Measurements from ENCODE around the gene DNAJC6.
A peak's percentile ranks its signal among the peaks of the same experiment; 100 is the strongest.

DNAJC6 gene

GRCh38 chr1:65414538-65414937 is 105.2 kb downstream of the DNAJC6 start:
- Histone ChIP-seq H3K4me2 (no peak overlapping the region), H3K27me3 (no peaks in the 10 kb centered on the region), H3K9ac (no peak overlapping the region), H3K4me1 (peaks cover 7% of the 10 kb centered on the region; the same call in 1 of the 2 replicates), H4K20me1 (no peaks in the 10 kb centered on the region), H3K27ac (no peak overlapping the region), H3K36me3 (no peaks in the 10 kb centered on the region), H3K4me3 (no peak overlapping the region), H3K9me3 (no peaks in the 10 kb centered on the region)
- TF ChIP-seq Cebpa-rat (IDR thresholded peaks at IDR 0.05) = no peak

- H3K9me3 ChIP-seq = no peaks in the 10 kb centered on the region
- no peaks in the 10 kb centered on the region for H3K36me3 ChIP-seq
- no peak overlapping the region for H3K4me2 ChIP-seq
- no peaks in the 10 kb centered on the region for H3K27me3 ChIP-seq
- H3K4me3 ChIP-seq = no peak overlapping the region
- H3K4me1 ChIP-seq = peaks cover 11% of the 10 kb centered on the region
- TF ChIP-seq Cebpa-rat (IDR thresholded peaks at IDR 0.05) = no peak
- no peak overlapping the region for H3K27ac ChIP-seq
- H4K20me1 ChIP-seq = no peaks in the 10 kb centered on the region
- no peak overlapping the region for H3K9ac ChIP-seq
Measured at GRCh38 chr1:65416767-65417166, 107.4 kb downstream of the DNAJC6 start.

- no peak overlapping the region for H3K27ac ChIP-seq
- H3K4me1 ChIP-seq = peaks cover 20% of the 10 kb centered on the region
- H3K9me3 ChIP-seq = no peaks in the 10 kb centered on the region
- no peak for TF ChIP-seq Cebpa-rat (IDR thresholded peaks at IDR 0.05)
- H3K9ac ChIP-seq = no peak overlapping the region
- H3K4me2 ChIP-seq = no peak overlapping the region
- H3K36me3 ChIP-seq = no peaks in the 10 kb centered on the region
- H3K27me3 ChIP-seq = no peaks in the 10 kb centered on the region
- H4K20me1 ChIP-seq = no peaks in the 10 kb centered on the region; the same call in 1 of the 2 replicates
- H3K4me3 ChIP-seq = no peak overlapping the region
Measured at GRCh38 chr1:65417729-65418128, 108.4 kb downstream of the DNAJC6 start.

- no peak overlapping the region for H3K9ac ChIP-seq
- no peak overlapping the region for H3K27ac ChIP-seq
- TF ChIP-seq Cebpa-rat (IDR thresholded peaks at IDR 0.05) = no peak
- H3K4me1 ChIP-seq = peaks cover 21% of the 10 kb centered on the region
- H3K4me2 ChIP-seq = no peak overlapping the region
- H4K20me1 ChIP-seq = no peaks in the 10 kb centered on the region; the same call in 1 of the 2 replicates
- no peaks in the 10 kb centered on the region for H3K9me3 ChIP-seq
- H3K4me3 ChIP-seq = no peak overlapping the region
- H3K36me3 ChIP-seq = no peaks in the 10 kb centered on the region
- no peaks in the 10 kb centered on the region for H3K27me3 ChIP-seq
Measured at GRCh38 chr1:65418522-65419185, 109.3 kb downstream of the DNAJC6 start.

DNA sequence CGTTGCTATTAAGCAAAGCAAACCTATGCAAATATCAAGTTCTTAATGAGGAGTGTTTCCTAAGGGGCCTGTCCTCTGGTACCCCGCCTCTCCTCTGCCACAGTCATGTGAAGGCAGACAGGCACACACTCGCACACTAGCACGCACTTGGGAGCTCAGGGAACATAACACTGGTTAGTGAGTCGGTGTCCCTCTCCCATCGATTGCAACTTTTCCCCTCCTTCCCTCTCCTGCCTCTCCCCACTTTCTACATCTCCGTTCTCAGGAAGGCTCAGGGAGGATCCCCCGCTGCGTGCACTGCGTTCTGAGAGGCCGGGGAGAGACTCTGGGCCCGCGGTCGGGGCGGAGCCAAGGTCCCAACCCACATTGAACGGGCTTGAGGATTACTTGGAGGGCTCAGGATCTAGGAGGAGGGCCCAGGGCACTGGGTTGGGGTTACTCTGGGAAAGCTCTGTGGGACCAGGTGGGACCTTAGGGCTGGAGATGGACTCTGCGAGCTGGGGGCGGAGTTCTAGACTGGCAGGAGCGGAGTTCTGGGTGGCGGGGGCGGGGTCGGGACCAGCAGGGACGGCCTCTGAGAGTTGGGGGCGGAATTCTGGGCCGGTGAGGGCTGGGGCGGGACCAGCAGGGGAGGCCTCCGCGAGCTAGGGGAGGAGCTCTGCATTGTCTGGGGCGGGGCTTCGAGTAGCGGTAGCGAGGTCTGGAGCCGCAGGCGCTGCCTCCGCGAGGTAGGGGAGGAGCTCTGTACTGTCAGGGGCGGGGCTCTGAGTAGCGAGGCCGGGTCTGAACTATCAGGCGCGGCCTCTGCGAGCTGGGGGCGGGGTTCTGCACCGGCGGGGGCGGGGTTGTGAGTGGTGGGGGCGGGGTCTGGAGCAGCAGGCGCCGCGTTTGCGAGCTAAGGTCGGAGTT is 110.6 kb downstream of the DNAJC6 start:
- Histone ChIP-seq H3K36me3 (no peaks in the 10 kb centered on the region; the same call in 1 of the 2 replicates), H3K4me1 (peaks cover 21% of the 10 kb centered on the region), H3K9ac (peak overlapping the region; percentile 76), H3K9me3 (no peaks in the 10 kb centered on the region), H3K27me3 (no peaks in the 10 kb centered on the region), H3K27ac (peak overlapping the region; percentile 20; the same call in 1 of the 2 replicates), H4K20me1 (no peaks in the 10 kb centered on the region; the same call in 1 of the 2 replicates), H3K4me3 (peak overlapping the region; percentile 96), H3K4me2 (peak overlapping the region; percentile 82)
- no peak for TF ChIP-seq Cebpa-rat (IDR thresholded peaks at IDR 0.05)

- TF ChIP-seq Cebpa-rat (IDR thresholded peaks at IDR 0.05) = no peak
- H3K4me2 ChIP-seq = peak within 1 kb of the TSS; percentile 82
- no peaks in the 10 kb centered on the region for H3K9me3 ChIP-seq
- peak within 1 kb of the TSS; percentile 96 for H3K4me3 ChIP-seq
- H3K9ac ChIP-seq = peak within 1 kb of the TSS; percentile 95
- peaks cover 8% of the 10 kb centered on the region for H3K36me3 ChIP-seq
- H4K20me1 ChIP-seq = no peaks in the 10 kb centered on the region; the same call in 1 of the 2 replicates
- H3K27me3 ChIP-seq = no peaks in the 10 kb centered on the region
- H3K27ac ChIP-seq = peak within 1 kb of the TSS; percentile 95
- H3K4me1 ChIP-seq = peaks cover 29% of the 10 kb centered on the region
Measured at GRCh38 chr1:65420590-65421350, 111.4 kb downstream of the DNAJC6 start, which contains the start of the genes LEPR and LEPROT. Gene LEPR, plus strand, starts transcription at chr1:65420668. Its CDS starts 144,898 bp downstream, at chr1:65565566. Gene LEPROT, plus strand, starts transcription at chr1:65420668. Its CDS starts 57 bp downstream, at chr1:65420725.

DNA sequence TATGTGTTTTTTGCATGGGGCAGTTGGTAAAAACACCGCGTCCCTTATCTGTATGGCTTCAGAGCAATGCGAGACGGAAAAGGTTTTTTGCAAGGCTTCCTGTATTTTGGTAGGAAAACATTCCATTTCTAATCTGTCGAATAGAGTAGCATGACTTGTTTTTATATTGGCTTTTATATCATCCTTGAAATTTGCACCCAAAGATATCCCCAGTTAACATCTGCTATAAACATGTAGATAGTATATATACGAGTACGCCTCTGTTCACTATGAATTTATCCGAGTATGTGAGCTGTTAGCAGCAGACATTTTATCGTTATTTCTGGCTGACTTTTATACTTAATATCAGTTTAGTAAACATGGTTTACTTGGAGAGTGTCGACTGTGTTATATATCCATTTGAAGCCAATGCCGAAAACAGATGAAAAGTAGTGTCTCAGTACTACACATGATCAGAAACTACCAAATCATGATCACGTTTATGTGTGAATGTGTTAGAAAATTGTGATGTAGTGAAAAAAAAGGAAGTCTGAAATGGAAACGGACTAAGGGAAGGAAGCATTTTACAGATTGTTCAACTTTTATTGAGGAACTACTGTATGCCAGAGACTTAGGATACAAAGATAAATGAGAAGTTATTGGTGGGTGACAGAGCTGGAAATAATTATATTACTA is 112.1 kb downstream of the DNAJC6 start:
- Histone ChIP-seq H3K27me3 (no peaks in the 10 kb centered on the region), H3K36me3 (peaks cover 15% of the 10 kb centered on the region), H3K9ac (peak overlapping the region; percentile 95), H4K20me1 (no peaks in the 10 kb centered on the region; the same call in 1 of the 2 replicates), H3K4me1 (peaks cover 34% of the 10 kb centered on the region), H3K4me2 (peak overlapping the region; percentile 76), H3K9me3 (no peaks in the 10 kb centered on the region), H3K27ac (peak overlapping the region; percentile 95), H3K4me3 (peak overlapping the region; percentile 96)
- no peak for TF ChIP-seq Cebpa-rat (IDR thresholded peaks at IDR 0.05)

- Histone ChIP-seq H3K27me3 (no peaks in the 10 kb centered on the region), H4K20me1 (no peaks in the 10 kb centered on the region; the same call in 1 of the 2 replicates), H3K9ac (no peak overlapping the region), H3K27ac (no peak overlapping the region), H3K4me1 (peaks cover 34% of the 10 kb centered on the region), H3K9me3 (no peaks in the 10 kb centered on the region), H3K4me2 (peak overlapping the region; percentile 76), H3K36me3 (peaks cover 25% of the 10 kb centered on the region), H3K4me3 (peak overlapping the region; percentile 96)
- no peak for TF ChIP-seq Cebpa-rat (IDR thresholded peaks at IDR 0.05)
Measured at GRCh38 chr1:65422241-65423203, 113.2 kb downstream of the DNAJC6 start.

All from BLaER1 (cell line).